ENCODE data around the gene NR4A1. TPM values are rescaled to one million over a fixed set of nuclear protein-coding genes. Genes with fewer than 3 reads are reported as not detected.

NR4A1 gene
- total RNA-seq, 6 experiments from 2014 or later: 5.0 to 8.8 (median 7.7) TPM

DNA sequence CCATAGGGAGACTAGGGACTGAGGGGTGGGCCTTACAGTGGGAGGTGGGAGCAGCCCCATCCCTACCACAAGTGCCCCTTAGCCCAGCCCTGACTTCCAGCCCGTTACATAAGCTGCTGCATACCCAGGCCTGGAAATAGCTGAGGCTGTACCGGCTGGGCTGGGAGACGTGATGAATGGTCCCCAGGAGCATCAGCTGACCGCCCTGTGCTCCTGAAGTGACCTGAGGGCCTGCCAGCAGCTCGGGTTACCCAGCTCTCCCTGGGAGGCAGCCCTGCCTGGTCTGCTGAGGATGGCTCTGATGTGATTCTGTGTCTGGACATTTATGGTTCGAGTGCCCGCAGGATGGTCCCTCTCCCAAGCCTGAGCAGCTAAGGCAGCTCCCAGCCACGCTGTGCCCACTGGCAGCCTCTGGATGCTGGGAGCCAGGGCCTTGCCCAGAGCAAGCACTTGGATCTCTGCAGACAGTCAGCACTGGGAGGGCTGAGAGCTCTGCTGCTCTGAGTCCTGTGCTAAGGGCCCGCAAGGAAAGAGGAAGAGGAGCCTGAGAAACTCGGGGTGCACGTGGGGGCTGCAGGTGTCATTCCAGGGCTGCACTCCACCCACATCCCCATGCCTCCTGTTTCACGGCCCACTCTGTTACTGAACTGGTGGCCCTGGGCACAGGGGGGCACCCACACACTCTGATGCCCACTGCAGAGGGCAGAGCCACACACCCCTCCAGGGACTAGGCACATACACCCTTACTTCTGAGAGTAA is 24.0 kb upstream of the NR4A1 start:
- no peak overlapping the region for H3K27ac ChIP-seq
- WGBS (ENCODE audit: insufficient coverage, low coverage, low lambda C conversion rate, missing lambda C conversion rate): no CpG with 5 or more reads among the region's 12 CpGs
- no peaks in the 10 kb centered on the region for H3K9me3 ChIP-seq
- no peak for DNase-seq
- no peak overlapping the region for H3K4me3 ChIP-seq
- no peaks in the 10 kb centered on the region for H3K27me3 ChIP-seq
- TF ChIP-seq, protein P1, sequence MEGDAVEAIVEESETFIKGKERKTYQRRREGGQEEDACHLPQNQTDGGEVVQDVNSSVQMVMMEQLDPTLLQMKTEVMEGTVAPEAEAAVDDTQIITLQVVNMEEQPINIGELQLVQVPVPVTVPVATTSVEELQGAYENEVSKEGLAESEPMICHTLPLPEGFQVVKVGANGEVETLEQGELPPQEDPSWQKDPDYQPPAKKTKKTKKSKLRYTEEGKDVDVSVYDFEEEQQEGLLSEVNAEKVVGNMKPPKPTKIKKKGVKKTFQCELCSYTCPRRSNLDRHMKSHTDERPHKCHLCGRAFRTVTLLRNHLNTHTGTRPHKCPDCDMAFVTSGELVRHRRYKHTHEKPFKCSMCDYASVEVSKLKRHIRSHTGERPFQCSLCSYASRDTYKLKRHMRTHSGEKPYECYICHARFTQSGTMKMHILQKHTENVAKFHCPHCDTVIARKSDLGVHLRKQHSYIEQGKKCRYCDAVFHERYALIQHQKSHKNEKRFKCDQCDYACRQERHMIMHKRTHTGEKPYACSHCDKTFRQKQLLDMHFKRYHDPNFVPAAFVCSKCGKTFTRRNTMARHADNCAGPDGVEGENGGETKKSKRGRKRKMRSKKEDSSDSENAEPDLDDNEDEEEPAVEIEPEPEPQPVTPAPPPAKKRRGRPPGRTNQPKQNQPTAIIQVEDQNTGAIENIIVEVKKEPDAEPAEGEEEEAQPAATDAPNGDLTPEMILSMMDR (IDR thresholded peaks at IDR 0.05): no peak
- TF ChIP-seq POLR2A (IDR thresholded peaks at IDR 0.05): no peak
- no peaks in the 10 kb centered on the region for H3K36me3 ChIP-seq
- H3K4me1 ChIP-seq: peaks cover 0 to 25% (median 0%) of the 10 kb centered on the region in 4 donors
- no peak for ATAC-seq
- intact Hi-C loops (cut with DNase I): loop anchor here (5.0 kb wide), 2 partner anchors 50 to 55 kb away; partner anchors contain the start of gene SMIM41 (in 1 of the 2)

DNA sequence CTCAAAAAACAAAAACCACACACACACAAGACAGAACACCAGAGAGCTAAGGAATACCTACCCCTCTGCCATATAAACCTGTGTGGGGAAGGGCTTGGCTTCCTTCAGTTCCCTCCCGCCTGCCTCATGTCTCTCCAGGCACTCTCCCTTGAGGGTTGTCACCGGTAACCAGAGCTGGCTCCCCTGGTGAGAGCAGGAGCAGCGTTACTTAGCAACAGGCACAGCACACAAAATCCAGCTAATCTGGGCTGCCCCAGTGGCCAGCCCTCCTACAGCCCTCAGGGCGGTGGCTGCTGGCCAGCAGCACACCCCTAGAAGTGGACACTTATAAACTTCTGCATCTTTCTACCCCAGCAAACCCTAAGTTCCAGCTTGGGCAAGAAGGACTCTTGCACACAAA is 21.6 kb upstream of the NR4A1 start:
- Histone ChIP-seq H3K36me3 (no peaks in the 10 kb centered on the region), H3K27ac (no peak overlapping the region), H3K9me3 (no peaks in the 10 kb centered on the region), H3K4me1 (peaks cover 0 to 21% (median 0%) of the 10 kb centered on the region in 4 donors), H3K4me3 (no peak overlapping the region), H3K27me3 (no peaks in the 10 kb centered on the region)
- intact Hi-C loops (cut with DNase I): loop anchor here (5.0 kb wide), 2 partner anchors 48 to 53 kb away; partner anchors contain the start of gene SMIM41 (in 1 of the 2)
- DNase-seq (no peak), ATAC-seq (no peak)
- TF ChIP-seq, protein P1 (IDR thresholded peaks at IDR 0.05): no peak
- no peak for TF ChIP-seq POLR2A (IDR thresholded peaks at IDR 0.05)
- 66% methylated on average over 4 of the region's 4 CpGs for WGBS (ENCODE audit: insufficient coverage, low coverage, low lambda C conversion rate, missing lambda C conversion rate)

DNA sequence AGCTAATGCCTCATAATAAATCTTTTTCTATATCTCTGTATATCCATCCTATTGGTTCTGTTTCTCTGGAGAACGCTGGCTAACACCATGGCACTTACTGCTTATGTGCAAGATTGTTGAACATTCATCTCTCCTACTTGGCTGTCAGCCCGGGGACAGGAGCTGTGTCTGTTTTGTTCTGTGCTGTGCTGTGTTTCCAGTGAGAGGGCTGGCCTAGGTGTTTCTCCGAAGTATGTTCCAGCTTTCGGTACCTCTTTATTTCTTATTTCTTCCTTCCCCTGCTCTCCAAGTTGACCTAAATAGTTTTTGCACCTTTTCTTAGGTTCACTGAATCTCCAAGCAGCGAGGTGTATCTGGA is 18.8 kb upstream of the NR4A1 start:
- no peaks in the 10 kb centered on the region for H3K36me3 ChIP-seq
- intact Hi-C loops (cut with DNase I): no loop called here
- no peaks in the 10 kb centered on the region for H3K27me3 ChIP-seq
- WGBS (ENCODE audit: insufficient coverage, low coverage, low lambda C conversion rate, missing lambda C conversion rate): 3% methylated on average over 5 of the region's 5 CpGs
- TF ChIP-seq, protein P1 (IDR thresholded peaks at IDR 0.05): no peak
- TF ChIP-seq POLR2A (IDR thresholded peaks at IDR 0.05): no peak
- no peaks in the 10 kb centered on the region for H3K9me3 ChIP-seq
- peak in 2 of 3 donors; percentile 57 to 86 for DNase-seq
- peak; percentile 54 to 67 (median 60) for ATAC-seq
- peak overlapping the region; percentile 40 to 94 (median 85) for H3K27ac ChIP-seq
- peak overlapping the region in 2 of 3 donors; percentile 19 to 42 for H3K4me3 ChIP-seq
- H3K4me1 ChIP-seq: peaks cover 0 to 17% (median 0%) of the 10 kb centered on the region in 4 donors

DNA sequence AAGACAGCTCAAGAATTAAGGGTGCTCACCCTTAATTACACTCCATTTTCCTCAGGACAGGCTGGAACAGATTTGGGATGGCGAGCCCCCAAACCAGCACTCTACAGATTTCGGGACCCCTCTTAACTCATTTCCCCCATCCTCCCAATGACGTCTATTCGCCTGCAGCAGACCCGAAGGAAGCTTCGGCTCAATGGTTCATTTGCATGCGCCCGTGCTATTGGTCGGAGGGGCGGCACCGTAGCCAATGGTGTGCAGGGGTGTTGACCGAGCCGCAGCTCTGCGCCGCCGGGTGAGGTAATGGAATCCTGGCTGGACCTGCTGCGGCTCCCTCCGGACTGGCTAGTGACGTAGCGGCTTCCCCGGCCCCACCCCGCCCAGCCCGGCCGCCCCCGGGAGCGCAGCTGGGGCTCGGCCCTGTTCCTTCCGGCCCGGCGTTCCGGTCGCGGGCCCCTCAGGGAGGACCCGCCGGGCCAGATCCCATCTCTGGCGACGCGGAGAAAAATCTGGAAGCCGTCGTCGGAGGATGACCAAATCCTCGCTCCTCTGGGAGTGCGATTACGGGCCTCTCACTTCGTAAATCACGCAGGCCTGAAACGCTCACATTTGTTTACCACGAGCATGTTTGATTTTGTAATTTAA is 18.3 kb upstream of the NR4A1 start:
- peak; percentile 77 for TF ChIP-seq POLR2A (IDR thresholded peaks at IDR 0.05)
- TF ChIP-seq, protein P1 (IDR thresholded peaks at IDR 0.05): no peak
- peak overlapping the region; percentile 69 to 94 (median 85) for H3K27ac ChIP-seq
- ATAC-seq (peak; percentile 91 to 96 (median 94)), DNase-seq (peak; percentile 99)
- 1% methylated on average over 34 of the region's 48 CpGs for WGBS (ENCODE audit: insufficient coverage, low coverage, low lambda C conversion rate, missing lambda C conversion rate)
- intact Hi-C loops (cut with DNase I): no loop called here
- H3K27me3 ChIP-seq: no peaks in the 10 kb centered on the region
- H3K4me3 ChIP-seq: peak overlapping the region; percentile 2 to 42 (median 31)
- H3K9me3 ChIP-seq: no peaks in the 10 kb centered on the region
- no peaks in the 10 kb centered on the region for H3K36me3 ChIP-seq
- peaks cover 0 to 17% (median 0%) of the 10 kb centered on the region in 4 donors for H3K4me1 ChIP-seq
